T-helper 1 cell treated with Interleukin-12 subunit alpha and Interleukin-12 subunit beta and Interleukin-4 antibody, amounts not matched to agents 30 μg/mL and 1 μg/mL, for 36 hours (primary cell): Measurements from ENCODE around the gene CLIP4.
"Not testable (repeated sequence)": the region's sequence is repeated elsewhere in the genome, so short reads cannot be mapped to it uniquely, and the experiment has no call there.

Source experiments
- H3K27ac Mint-ChIP-seq: one replicate; pipeline ENCODE4 v1.8.0; 2021; ENCODE audit warnings: mild to moderate bottlenecking, mixed read lengths
- H3K27me3 Mint-ChIP-seq: one replicate; pipeline ENCODE4 v1.8.0; 2021; ENCODE audit warnings: low read depth, mixed read lengths
- H3K36me3 Mint-ChIP-seq: one replicate; pipeline ENCODE4 v1.8.0; 2021; ENCODE audit warnings: low read depth, mixed read lengths
- H3K4me1 Mint-ChIP-seq: one replicate; pipeline ENCODE4 v1.8.0; 2021; ENCODE audit warnings: low read depth, mixed read lengths
- H3K4me3 Mint-ChIP-seq: one replicate; pipeline ENCODE4 v1.8.0; 2021; ENCODE audit warnings: mild to moderate bottlenecking, moderate library complexity, mixed read lengths
- H3K9me3 Mint-ChIP-seq: one replicate; pipeline ENCODE4 v1.8.0; 2021; ENCODE audit warnings: mixed read lengths

The CLIP4 gene

DNA sequence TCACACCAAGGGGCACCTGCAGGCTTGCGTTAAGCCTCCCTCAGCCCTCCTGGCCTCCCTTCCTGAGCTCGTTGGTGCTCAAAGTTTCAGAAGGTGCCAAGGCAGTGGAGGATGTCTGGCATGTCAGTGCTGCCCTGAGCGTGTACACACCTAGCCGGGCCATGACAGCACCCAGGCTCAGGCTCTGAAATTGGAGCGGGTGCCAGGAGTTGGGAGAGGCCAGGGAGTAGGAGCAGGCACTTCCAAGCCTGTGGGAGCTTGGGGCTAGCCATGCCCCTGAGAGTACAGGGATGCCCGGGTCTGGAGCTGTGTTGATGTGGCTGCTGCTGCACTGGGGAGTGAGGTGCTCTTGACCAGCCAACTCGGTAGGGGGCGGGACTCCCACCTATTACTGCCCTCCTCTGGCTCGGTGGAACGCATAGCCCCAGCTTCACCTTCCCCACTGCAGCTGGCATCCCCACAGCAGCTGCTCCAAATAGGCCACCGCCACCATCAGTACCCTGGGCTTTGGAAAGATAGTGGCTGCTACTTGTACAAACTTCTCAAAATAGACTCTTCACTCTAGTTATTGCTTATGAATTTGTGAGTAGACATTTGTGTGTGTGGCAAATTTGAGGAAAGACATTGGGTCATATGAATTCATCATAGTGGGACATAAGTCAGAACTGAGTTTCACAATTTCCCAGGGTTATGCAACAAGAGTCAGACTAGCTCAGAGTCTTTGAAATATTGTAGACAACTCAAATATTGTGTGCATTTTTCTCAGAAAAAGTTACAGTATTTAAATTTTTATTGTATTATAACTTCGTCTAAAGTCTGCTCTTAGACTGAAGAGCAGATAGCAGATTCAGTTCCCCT lies 34.1 kb upstream of the CLIP4 start:
- Mint-ChIP-seq H3K27me3 (no peaks in the 10 kb centered on the region), H3K9me3 (peaks cover 5% of the 10 kb centered on the region), H3K36me3 (no peaks in the 10 kb centered on the region), H3K27ac (no peak overlapping the region), H3K4me3 (no peak overlapping the region), H3K4me1 (no peaks in the 10 kb centered on the region)

DNA sequence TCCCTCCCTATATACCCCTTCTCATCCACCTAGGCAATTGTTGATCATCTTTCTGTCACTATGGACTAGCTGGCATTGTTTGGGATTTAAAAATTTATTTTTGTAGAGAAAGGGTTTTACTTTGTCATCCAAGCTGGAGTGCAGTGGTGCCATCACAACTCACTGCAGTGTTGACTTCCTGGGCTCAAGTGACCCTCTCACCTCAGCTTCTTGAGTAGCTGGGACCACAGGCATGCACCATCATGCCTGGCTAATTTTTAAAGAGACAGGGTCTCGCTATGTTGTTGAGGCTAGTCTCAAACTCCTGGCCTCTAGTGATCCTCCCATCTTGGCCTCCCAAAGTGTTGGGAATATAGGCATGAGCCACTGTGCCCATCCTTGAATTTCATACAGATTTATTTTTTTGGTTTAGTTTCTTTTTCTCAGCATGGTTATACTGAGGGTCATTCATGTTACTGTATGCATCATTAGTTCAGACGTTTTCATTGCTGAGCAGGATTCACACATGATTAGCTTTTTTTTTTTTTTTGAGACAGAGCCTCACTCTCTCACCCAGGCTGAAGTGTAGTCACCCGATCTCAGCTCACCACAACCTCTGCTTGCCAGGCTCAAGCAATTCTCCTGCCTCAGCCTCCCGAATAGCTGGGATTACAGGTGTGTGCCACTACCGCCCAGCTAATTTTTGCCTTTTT lies 32.3 kb upstream of the CLIP4 start:
- H3K27ac Mint-ChIP-seq: no peak overlapping the region

GRCh38 chr2:29084554-29084953 lies 30.7 kb upstream of the CLIP4 start:
- Mint-ChIP-seq H3K4me3 (no peak overlapping the region), H3K36me3 (no peaks in the 10 kb centered on the region), H3K27me3 (peaks cover 12% of the 10 kb centered on the region), H3K27ac (no peak overlapping the region), H3K4me1 (no peaks in the 10 kb centered on the region), H3K9me3 (no peaks in the 10 kb centered on the region)

More for the DNA sequence above, 32.3 kb upstream of the CLIP4 start:
- H3K36me3 Mint-ChIP-seq: no peaks in the 10 kb centered on the region
- H3K4me1 Mint-ChIP-seq: no peaks in the 10 kb centered on the region
- no peak overlapping the region for H3K4me3 Mint-ChIP-seq
- peaks cover 2% of the 10 kb centered on the region for H3K27me3 Mint-ChIP-seq
- peaks cover 5% of the 10 kb centered on the region for H3K9me3 Mint-ChIP-seq

GRCh38 chr2:29090311-29090710 lies 24.9 kb upstream of the CLIP4 start:
- not testable (repeated sequence) for H3K4me1 Mint-ChIP-seq, H3K27ac Mint-ChIP-seq, H3K4me3 Mint-ChIP-seq, H3K36me3 Mint-ChIP-seq, H3K9me3 Mint-ChIP-seq
- H3K27me3 Mint-ChIP-seq: peaks cover 19% of the 10 kb centered on the region

GRCh38 chr2:29096969-29097368 lies 18.2 kb upstream of the CLIP4 start:
- Mint-ChIP-seq H3K9me3 (no peaks in the 10 kb centered on the region), H3K27me3 (peaks cover under 1% of the 10 kb centered on the region), H3K27ac (no peak overlapping the region), H3K4me1 (no peaks in the 10 kb centered on the region), H3K36me3 (no peaks in the 10 kb centered on the region), H3K4me3 (no peak overlapping the region)

- Mint-ChIP-seq H3K4me1 (peaks cover 5% of the 10 kb centered on the region), H3K36me3 (no peaks in the 10 kb centered on the region), H3K27ac (no peak overlapping the region), H3K9me3 (no peaks in the 10 kb centered on the region), H3K27me3 (peaks cover 4% of the 10 kb centered on the region), H3K4me3 (no peak overlapping the region)
Measured at GRCh38 chr2:29097569-29097968, 17.6 kb upstream of the CLIP4 start.

DNA sequence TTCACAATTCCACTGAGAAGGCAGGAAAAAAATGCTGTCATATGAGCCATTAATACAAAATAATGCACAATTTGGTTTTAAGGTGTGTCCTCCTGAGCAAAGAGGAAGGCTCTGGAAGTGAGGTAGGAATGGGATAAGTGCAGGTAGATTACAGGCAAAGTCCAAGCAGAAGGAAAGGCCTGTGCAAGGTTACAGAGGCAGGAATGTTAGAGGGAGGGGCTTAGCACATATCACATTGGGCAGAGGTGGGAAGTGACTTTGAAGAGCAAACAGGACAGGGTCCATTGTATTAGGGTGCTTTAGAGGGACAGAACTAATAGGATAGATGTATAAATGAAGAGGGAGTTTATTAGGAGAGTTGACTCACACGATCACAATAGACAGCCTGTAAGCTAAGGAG lies 14.7 kb upstream of the CLIP4 start:
- Mint-ChIP-seq H3K27ac (no peak overlapping the region), H3K9me3 (no peaks in the 10 kb centered on the region), H3K27me3 (peaks cover 4% of the 10 kb centered on the region), H3K4me1 (peaks cover 5% of the 10 kb centered on the region), H3K4me3 (no peak overlapping the region), H3K36me3 (no peaks in the 10 kb centered on the region)

- H3K27me3 Mint-ChIP-seq: peaks cover 7% of the 10 kb centered on the region
- H3K4me3 Mint-ChIP-seq: no peak overlapping the region
- peaks cover 6% of the 10 kb centered on the region for H3K4me1 Mint-ChIP-seq
- H3K27ac Mint-ChIP-seq: no peak overlapping the region
- no peaks in the 10 kb centered on the region for H3K36me3 Mint-ChIP-seq
- no peaks in the 10 kb centered on the region for H3K9me3 Mint-ChIP-seq
Measured at GRCh38 chr2:29104688-29105087, 10.5 kb upstream of the CLIP4 start.

DNA sequence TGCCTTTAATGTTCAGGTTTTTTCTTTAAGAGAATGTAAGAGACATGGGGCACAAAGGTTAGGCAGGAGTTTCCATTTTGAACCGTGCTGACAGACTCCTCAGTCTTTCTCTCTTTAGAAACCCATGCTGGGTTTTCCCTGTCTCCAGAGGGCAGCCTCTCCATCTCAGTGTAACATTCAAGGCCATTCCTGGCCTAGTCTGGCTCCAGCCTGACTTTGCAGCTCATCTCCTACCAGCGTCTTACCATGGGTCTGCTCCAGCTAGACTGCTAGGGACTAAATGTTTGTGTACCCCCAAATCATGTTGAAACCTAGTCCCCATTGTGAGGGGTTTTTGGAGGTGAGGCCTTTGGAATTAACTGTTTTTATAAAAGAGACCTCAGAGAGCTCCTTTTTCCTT lies 9.8 kb upstream of the CLIP4 start:
- no peak overlapping the region for H3K27ac Mint-ChIP-seq
- H3K9me3 Mint-ChIP-seq: no peaks in the 10 kb centered on the region
- peaks cover 4% of the 10 kb centered on the region for H3K36me3 Mint-ChIP-seq
- peaks cover 7% of the 10 kb centered on the region for H3K27me3 Mint-ChIP-seq
- H3K4me3 Mint-ChIP-seq: no peak overlapping the region
- peaks cover 10% of the 10 kb centered on the region for H3K4me1 Mint-ChIP-seq

GRCh38 chr2:29106256-29106655 lies 9.0 kb upstream of the CLIP4 start:
- H3K27ac Mint-ChIP-seq: no peak overlapping the region
- H3K9me3 Mint-ChIP-seq: no peaks in the 10 kb centered on the region

DNA sequence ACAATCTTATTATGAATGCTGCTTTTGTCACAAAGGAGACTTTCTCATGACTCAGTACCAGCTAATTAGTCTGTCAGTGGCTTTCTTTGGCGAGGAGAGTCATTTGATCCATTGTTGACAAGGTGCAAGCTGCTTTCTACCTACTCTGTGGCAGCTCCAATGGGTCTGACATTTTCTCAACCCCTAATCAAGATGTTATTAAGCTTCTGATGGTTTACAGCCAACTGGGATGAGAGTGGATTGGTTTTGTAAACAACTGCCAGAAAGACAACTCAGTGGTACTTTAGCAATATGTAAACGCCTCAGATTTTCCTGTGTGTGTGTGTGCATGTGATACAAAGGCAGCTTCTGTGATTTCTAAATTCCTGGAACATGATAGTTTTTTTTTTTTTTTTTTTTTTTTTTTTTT lies 8.2 kb upstream of the CLIP4 start:
- Mint-ChIP-seq H3K27ac (no peak overlapping the region), H3K36me3 (peaks cover 4% of the 10 kb centered on the region), H3K4me3 (no peak overlapping the region), H3K4me1 (peaks cover 21% of the 10 kb centered on the region), H3K27me3 (peaks cover 7% of the 10 kb centered on the region), H3K9me3 (no peaks in the 10 kb centered on the region)

More at GRCh38 chr2:29106256-29106655, 9.0 kb upstream of the CLIP4 start:
- Mint-ChIP-seq H3K4me1 (peaks cover 17% of the 10 kb centered on the region), H3K27me3 (peaks cover 7% of the 10 kb centered on the region), H3K4me3 (no peak overlapping the region), H3K36me3 (peaks cover 4% of the 10 kb centered on the region)

DNA sequence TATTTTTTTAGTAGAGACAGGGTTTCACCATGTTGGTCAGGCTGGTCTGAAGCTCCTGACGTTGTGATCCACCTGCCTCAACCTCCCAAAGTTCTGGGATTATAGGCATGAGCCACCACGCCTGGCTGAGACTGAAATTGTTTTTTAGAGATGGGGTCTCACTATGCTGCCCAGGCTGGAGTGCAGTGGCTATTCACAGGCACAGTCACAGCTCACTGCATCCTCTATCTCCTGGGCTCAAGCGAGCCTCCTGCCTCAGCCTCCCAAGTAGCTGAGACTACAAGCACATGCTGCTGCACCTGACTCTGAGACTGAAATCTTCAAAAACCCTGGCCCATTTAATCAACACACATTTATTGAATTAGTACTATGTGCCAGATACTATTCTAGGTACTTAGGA lies 7.7 kb upstream of the CLIP4 start:
- H3K36me3 Mint-ChIP-seq, H3K27ac Mint-ChIP-seq, H3K9me3 Mint-ChIP-seq, H3K4me3 Mint-ChIP-seq, H3K27me3 Mint-ChIP-seq: not testable (repeated sequence)
- peaks cover 16% of the 10 kb centered on the region for H3K4me1 Mint-ChIP-seq

- no peak overlapping the region for H3K27ac Mint-ChIP-seq
- peaks cover 7% of the 10 kb centered on the region for H3K27me3 Mint-ChIP-seq
- H3K4me1 Mint-ChIP-seq: peaks cover 16% of the 10 kb centered on the region
- peaks cover 4% of the 10 kb centered on the region for H3K36me3 Mint-ChIP-seq
- H3K9me3 Mint-ChIP-seq: no peaks in the 10 kb centered on the region
- H3K4me3 Mint-ChIP-seq: no peak overlapping the region
Measured at GRCh38 chr2:29108225-29108624, 7.0 kb upstream of the CLIP4 start.

DNA sequence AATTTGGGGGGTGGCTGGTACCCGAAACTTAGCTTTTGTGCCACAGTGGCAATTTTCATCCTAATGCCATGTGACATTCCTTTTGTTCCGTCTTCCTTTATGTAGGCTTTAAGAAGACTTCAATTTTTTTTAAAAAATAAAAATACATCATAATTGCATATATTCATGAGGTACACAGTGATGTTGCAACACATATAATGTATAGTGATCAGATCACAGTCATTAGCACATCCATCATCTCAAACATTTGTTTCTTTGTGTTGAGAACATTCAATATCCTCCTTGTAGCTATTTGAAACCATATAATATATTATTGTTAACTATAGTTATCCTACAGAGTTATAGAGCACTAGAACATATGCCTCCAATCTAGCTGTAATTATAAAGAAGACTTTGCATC lies 6.0 kb upstream of the CLIP4 start:
- Mint-ChIP-seq H3K27me3 (peaks cover 12% of the 10 kb centered on the region), H3K27ac (no peak overlapping the region), H3K4me1 (peaks cover 19% of the 10 kb centered on the region), H3K9me3 (no peaks in the 10 kb centered on the region), H3K36me3 (peaks cover 4% of the 10 kb centered on the region), H3K4me3 (no peak overlapping the region)

DNA sequence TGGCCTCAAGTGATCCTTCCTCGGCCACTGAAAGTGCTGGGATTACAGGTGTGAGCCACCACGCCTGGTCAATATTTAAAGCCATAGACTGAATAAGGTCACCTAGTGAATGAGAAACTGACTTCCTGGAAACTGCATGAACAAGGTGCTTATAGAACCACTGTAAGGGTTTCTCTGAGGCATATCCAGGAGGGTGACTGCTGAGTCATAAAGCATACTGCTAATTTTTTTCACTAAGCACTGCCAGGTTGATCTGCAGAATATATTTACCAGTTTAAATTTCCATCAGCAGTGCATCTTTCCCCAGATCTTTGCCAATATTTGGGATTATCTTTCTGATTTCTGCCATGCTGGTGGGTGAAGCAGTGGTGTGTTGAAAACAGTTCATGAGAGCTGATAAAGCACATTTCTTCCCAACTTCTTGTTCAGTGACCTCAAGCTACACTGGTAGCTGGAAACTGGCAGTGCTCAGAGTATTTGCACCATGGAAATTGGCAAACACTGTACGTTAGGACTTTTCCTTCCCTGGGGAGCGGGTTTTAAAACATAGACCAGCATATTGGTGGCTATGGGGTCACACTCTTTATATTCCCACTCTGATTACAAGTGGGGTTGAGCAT lies 4.2 kb upstream of the CLIP4 start:
- H3K36me3 Mint-ChIP-seq: peaks cover 4% of the 10 kb centered on the region
- no peaks in the 10 kb centered on the region for H3K9me3 Mint-ChIP-seq
- H3K4me3 Mint-ChIP-seq: no peak overlapping the region
- no peak overlapping the region for H3K27ac Mint-ChIP-seq
- peaks cover 16% of the 10 kb centered on the region for H3K27me3 Mint-ChIP-seq
- peaks cover 28% of the 10 kb centered on the region for H3K4me1 Mint-ChIP-seq
